GM10266 (cell line): Measurements from ENCODE around the gene CD248.

ENCODE experiments used
- DNase-seq: peaks from one replicate; pipeline ENCODE4 v3.0.0; 2012; ENCODE audit errors: extremely low spot score
- CTCF ChIP-seq: IDR thresholded peaks from 2 replicates; pipeline ENCODE4 v1.5.1; 2012; ENCODE audit warnings: mild to moderate bottlenecking, low read depth; ENCODE audit not compliant: control insufficient read depth, insufficient read depth; ENCODE audit errors: missing control alignments

CD248 gene

GRCh38 chr11:66291706-66292542 lies 24.9 kb downstream of the CD248 start, which contains the start of gene TMEM151A:
Gene TMEM151A, plus strand, starts transcription at chr11:66291894. Its CDS starts 120 bp downstream, at chr11:66292014.
- no peak for DNase-seq
- no peak for TF ChIP-seq CTCF

GRCh38 chr11:66291303-66291705 lies 25.5 kb downstream of the CD248 start:
- DNase-seq = no peak
- TF ChIP-seq CTCF = no peak

GRCh38 chr11:66290330-66290621 lies 26.6 kb downstream of the CD248 start:
- TF ChIP-seq CTCF = no peak
- DNase-seq = no peak

GRCh38 chr11:66289548-66290329 lies 27.1 kb downstream of the CD248 start:
- no peak for TF ChIP-seq CTCF
- DNase-seq = peak; percentile 97

GRCh38 chr11:66288671-66289547 lies 27.9 kb downstream of the CD248 start, which contains the start of gene YIF1A:
Gene YIF1A, minus strand, starts transcription at chr11:66289143. Its CDS starts 158 bp downstream, at chr11:66288985.
- DNase-seq = peak; percentile 100
- peak; percentile 16 for TF ChIP-seq CTCF

GRCh38 chr11:66287889-66288670 lies 28.8 kb downstream of the CD248 start:
- no peak for TF ChIP-seq CTCF
- DNase-seq = no peak
